GM19467 (cell line): Measurements from ENCODE around the gene TEX261.

Source experiments
- ATAC-seq: cut with Tn5 transposase; IDR thresholded peaks from one replicate; pipeline ENCODE4 v1.9.1; 2021; ENCODE audit warnings: mild to moderate bottlenecking, moderate library complexity; ENCODE audit not compliant: unreplicated experiment

TEX261 gene

DNA sequence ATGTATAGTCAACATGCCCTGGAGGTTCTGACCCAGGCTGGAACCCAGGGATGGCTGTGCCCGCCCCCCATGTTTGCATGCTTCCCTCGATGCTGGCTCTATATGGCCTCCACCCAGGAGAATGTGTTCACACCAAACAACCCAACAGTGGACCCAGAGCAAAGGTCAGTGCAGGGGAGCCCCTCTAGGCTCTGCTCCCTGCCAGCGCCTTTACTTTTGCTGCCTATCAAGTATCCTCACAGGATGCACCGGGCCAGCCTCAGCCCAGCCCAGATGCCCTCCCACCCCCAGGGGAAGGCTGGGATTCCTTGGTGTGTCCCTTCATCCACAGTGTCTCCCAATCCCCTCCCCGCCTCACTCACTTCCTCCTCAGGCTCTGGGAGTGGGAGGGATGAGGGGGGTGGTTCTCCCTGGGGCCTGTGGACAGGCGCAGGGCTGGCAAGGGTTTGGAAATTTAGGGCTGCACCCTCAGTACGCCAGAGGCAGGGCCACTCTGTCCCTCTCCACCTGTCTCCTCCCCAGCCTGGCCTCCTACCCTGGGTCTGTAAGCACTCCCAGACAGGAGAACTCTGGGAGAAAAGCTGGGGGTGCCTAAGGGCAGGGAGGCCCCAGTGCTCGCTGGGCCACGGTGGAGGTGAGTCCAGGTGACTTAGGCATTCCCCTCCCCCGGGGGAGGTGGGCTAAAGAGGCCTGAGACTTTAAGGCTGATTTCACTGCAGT, 56.6 kb downstream of the TEX261 start:
- no peak for ATAC-seq

DNA sequence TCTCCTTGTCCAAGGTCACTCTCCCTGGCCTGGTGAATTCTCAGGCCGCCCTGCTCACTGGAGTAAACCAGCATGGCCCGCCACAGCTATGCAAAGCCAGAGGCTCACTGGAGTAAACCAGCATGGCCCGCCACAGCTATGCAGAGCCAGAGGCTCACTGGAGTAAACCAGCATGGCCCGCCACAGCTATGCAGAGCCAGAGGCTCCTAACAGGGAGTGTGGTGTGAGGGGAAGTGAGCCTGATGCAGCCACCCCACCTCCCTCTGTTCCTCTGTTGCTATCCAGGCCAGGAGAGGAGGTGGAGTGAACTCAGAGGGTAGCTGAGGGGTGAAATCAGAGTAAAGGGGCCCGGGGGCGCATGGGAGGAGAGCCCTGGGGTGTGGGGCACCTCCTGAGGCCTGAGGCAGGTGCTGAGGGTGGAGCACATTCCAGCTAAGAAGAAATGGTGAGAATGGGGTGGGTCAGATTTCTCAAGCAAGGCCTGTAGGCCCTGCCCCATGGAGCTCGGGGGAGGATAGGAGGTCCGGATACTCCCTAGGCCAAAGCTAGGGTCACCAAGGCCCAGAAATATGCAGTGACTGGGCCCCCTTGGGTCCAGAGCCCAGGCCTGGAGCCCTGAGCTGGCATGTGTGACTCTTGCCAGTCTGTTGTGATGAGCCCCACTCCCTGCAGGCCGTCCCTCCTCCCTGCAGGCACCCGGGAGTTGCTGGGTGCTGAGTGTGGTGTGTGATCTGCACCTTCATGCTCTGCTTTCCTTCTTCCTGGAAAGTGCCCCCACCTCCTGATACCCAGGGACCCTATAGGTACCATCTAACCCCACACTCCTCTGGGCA, 57.5 kb downstream of the TEX261 start:
- no peak for ATAC-seq

DNA sequence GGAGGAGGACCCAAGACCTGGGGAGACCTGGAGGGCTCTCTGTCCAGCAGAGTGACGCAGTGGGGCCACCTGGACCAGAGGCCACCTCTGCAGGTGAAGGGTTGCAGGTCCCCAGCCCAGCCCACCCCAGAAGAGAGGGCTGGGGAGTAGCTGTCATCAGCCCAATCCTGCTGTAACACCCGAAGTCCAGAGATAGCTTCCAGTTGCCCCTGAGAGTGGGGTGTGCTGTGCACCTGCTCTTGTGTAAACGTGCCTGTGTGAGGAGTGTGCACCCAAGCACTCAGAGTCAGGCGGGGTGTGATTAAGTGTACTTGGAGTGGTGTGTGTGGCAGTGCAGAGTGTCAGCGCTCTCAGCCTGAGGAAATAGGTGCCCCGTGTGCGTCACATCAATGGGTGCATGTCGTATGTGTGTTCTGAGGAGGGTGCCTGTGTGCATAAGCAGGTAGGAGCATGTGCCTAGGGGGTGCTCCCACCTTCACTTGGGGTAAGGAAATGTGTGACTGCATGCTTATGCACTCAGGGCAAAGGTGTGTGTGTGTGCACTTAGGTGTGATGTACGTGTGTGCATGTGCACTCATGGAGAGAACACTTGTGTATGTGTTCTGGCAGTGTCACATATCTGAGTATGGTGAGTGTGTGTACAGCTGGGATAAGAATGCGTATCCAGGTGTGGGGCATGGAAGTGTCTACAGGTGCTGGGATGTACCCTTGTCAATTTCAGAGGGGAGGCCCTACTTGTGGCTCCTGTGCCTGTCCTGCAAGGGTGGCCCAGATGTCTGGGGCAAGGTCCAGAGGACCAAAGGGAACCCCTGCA, 58.3 kb downstream of the TEX261 start:
- ATAC-seq, result no peak
